ENCODE data around the gene CRTC1. TPM values are rescaled to one million over a fixed set of nuclear protein-coding genes. Genes with fewer than 3 reads are reported as not detected.

Gene CRTC1
- total and polyA plus RNA-seq, 11 donors = 3.8 to 10.2 (median 7.2) TPM

DNA sequence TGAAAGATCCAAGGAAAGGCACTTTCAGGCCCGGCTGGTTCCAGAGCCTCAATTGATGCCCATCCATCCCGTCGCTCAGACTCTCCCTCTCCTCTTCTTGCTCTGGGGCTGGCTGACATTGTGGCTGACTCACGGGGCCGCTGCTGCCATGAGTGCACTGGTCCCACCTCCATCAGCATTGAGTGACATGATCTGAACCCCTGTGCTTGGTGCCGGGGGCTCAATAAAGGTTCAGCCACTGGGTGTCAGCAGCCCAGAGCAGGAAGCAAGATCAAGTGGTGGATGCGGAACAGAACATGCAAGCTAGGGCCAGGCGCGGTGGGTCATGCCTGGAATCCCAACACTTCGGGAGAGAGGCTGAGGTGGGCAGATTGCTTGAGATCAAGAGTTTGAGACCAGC is 68.1 kb downstream of the CRTC1 start:
- Histone ChIP-seq H3K27me3 (no peaks in the 10 kb centered on the region), H3K9me3 (no peaks in the 10 kb centered on the region), H3K4me1 (no peaks in the 10 kb centered on the region), H3K4me3 (no peak overlapping the region), H3K36me3 (peaks cover 0 to 49% (median 21%) of the 10 kb centered on the region in 9 donors), H3K27ac (no peak overlapping the region)
- intact Hi-C loops (cut with DNase I) = no loop called here
- no peak for ATAC-seq
- no peak for DNase-seq
- WGBS, 4 donors = 94 to 96% (median 95%) methylated on average over 10 of the region's 10 CpGs
- TF ChIP-seq POLR2A (IDR thresholded peaks at IDR 0.05) (no peak), CTCF (IDR thresholded peaks at IDR 0.05) (no peak)

GRCh38 chr19:18754501-18754900 is 71.0 kb downstream of the CRTC1 start:
- Histone ChIP-seq H3K4me3 (no peak overlapping the region), H3K27me3 (no peaks in the 10 kb centered on the region), H3K9me3 (no peaks in the 10 kb centered on the region), H3K27ac (no peak overlapping the region), H3K36me3 (peaks cover 0 to 54% (median 25%) of the 10 kb centered on the region in 9 donors), H3K4me1 (no peaks in the 10 kb centered on the region)
- ATAC-seq (no peak), DNase-seq (no peak)
- WGBS, 4 donors = 68 to 83% (median 77%) methylated on average over 4 of the region's 4 CpGs
- TF ChIP-seq CTCF (IDR thresholded peaks at IDR 0.05) = no peak
- no peak for TF ChIP-seq POLR2A (IDR thresholded peaks at IDR 0.05)
- intact Hi-C loops (cut with DNase I) = no loop called here

DNA sequence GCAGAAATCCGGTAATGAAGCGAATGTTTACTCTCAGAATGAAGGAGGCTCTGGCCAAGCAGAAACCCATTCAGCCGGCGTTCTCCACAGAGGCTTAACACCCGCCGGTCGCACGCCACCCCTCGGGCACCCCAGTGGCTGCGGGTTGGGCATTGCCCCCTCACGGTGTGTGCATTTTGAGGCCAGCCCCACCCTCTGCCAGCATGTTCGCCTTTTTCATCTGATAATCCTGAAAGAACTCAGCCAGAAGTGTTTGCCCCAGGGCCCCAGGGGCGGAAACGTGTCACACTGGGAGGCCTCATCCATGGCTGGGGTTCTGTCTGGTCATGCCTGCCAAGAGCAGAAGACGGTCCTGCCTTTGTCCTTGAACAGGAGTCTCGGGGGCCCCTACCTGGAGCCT is 73.4 kb downstream of the CRTC1 start:
- peaks cover 0 to 8% (median under 1%) of the 10 kb centered on the region in 12 donors for H3K4me1 ChIP-seq
- H3K9me3 ChIP-seq = no peaks in the 10 kb centered on the region
- H3K27ac ChIP-seq = no peak overlapping the region
- WGBS, 4 donors = 89 to 96% (median 91%) methylated on average over 7 to 16 of the region's 16 CpGs
- H3K36me3 ChIP-seq = peaks cover 0 to 36% (median 11%) of the 10 kb centered on the region in 9 donors
- no peak overlapping the region for H3K4me3 ChIP-seq
- DNase-seq = no peak
- no peak for ATAC-seq
- TF ChIP-seq POLR2A (IDR thresholded peaks at IDR 0.05) (no peak), CTCF (IDR thresholded peaks at IDR 0.05) (no peak)
- no peaks in the 10 kb centered on the region for H3K27me3 ChIP-seq
- intact Hi-C loops (cut with DNase I) = no loop called here

GRCh38 chr19:18759304-18759994 is 76.0 kb downstream of the CRTC1 start:
- no peak for ATAC-seq
- intact Hi-C loops (cut with DNase I) = no loop called here
- Histone ChIP-seq H3K36me3 (peaks cover 0 to 18% (median 0%) of the 10 kb centered on the region in 9 donors), H3K27ac (no peak overlapping the region), H3K4me3 (no peak overlapping the region), H3K9me3 (no peaks in the 10 kb centered on the region), H3K27me3 (no peaks in the 10 kb centered on the region), H3K4me1 (peaks cover 0 to 20% (median 12%) of the 10 kb centered on the region in 12 donors)
- TF ChIP-seq POLR2A (IDR thresholded peaks at IDR 0.05) = no peak
- no peak for TF ChIP-seq CTCF (IDR thresholded peaks at IDR 0.05)
- 88 to 95% (median 92%) methylated on average over 15 to 19 of the region's 19 CpGs for WGBS, 4 donors
- DNase-seq = no peak

Measured in heart left ventricle (tissue), 16 donors.